ENCODE measurements around the gene BMAL1. TPM values are rescaled to one million over a fixed set of nuclear protein-coding genes. Genes with fewer than 3 reads are reported as not detected.

Gene BMAL1
- total and polyA plus RNA-seq, 2 donors (not counting 3 experiments of a cell fraction or from before 2014, with no cell fraction given), result 5.8 to 10.1 TPM

DNA sequence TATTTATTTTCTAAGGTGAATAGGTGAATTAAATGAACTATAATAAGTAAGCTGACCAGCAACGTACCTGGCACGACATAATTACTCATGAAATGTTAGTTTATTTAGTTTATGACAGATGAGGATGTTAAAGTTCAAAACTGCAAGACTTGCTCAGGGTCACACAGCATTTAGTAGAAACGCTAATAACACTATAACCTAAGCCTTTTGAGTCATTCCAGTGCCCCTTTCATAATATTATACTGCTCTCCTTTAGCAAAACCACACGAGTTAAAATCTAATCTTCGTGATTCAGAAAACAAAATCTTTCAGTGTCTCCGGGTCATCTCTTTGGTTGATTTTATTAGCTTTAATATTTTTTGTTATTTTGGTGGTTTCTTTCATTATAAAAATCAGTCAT is 145.8 kb downstream of the BMAL1 start:
- Histone ChIP-seq H3K27me3 (ENCODE audit: control insufficient read depth in 2 of 2, insufficient read depth in 2 of 2, low read length in 2 of 2) (no peaks in the 10 kb centered on the region), H2AFZ (ENCODE audit: low read depth, low read length) (no peak overlapping the region), H3K4me2 (ENCODE audit: insufficient read depth, low read length) (no peak overlapping the region), H3K9ac (replicated peaks; ENCODE audit: extremely low read depth, insufficient read depth, low read length) (no peak overlapping the region), H3K4me3 (replicated peaks in 1 of 3; ENCODE audit: insufficient read depth in 1 of 3, low read depth in 1 of 3, low read length in 3 of 3) (no peak overlapping the region), H3K27ac (ENCODE audit: insufficient read depth, low read depth, low read length) (no peak overlapping the region), H3K4me1 (ENCODE audit: control insufficient read depth, extremely low read depth, insufficient read depth, low read length) (no peaks in the 10 kb centered on the region), H4K20me1 (replicated peaks; ENCODE audit: control insufficient read depth, extremely low read depth, insufficient read depth, low read length) (peaks cover 7% of the 10 kb centered on the region), H3K9me3 (replicated peaks; ENCODE audit: control insufficient read depth, insufficient read depth, low read length) (no peaks in the 10 kb centered on the region), H3K36me3 (ENCODE audit: control insufficient read depth in 2 of 2, extremely low read depth in 1 of 2, insufficient read depth in 2 of 2, low read length in 2 of 2) (no peaks in the 10 kb centered on the region), H3K79me2 (ENCODE audit: control insufficient read depth, insufficient read depth, low read length) (peaks cover 61% of the 10 kb centered on the region), H3K9me1 (replicated peaks; ENCODE audit: control insufficient read depth, extremely low read depth, insufficient read depth, low read length) (peaks cover 3% of the 10 kb centered on the region)
- BruUV-seq (replicated peaks), result no TSS peak
- FAIRE-seq (no peak), DNase-seq (ENCODE audit: low read depth, low spot score) (no peak)
- dilution Hi-C loops (cut with MboI; ENCODE audit: extremely low pct_ligation_motif_present, low sequenced_read_pairs) (no loop called here), intact Hi-C loops (cut with micrococcal nuclease) (no loop called here)
- TF ChIP-seq POLR2AphosphoS5 (IDR thresholded peaks at IDR 0.05; ENCODE audit: insufficient read depth, low read depth, low read length) (no peak), FOS (IDR thresholded peaks at IDR 0.05; ENCODE audit: borderline replicate concordance, insufficient read depth, low read length) (no peak), POLR2A (IDR thresholded peaks at IDR 0.05; ENCODE audit: low read depth, low read length) (no peak), MYC (IDR thresholded peaks at IDR 0.05; ENCODE audit: low read depth, low read length) (no peak), GATA2 (IDR thresholded peaks at IDR 0.05; ENCODE audit: insufficient read depth, insufficient read length, low read depth, low read length) (no peak), EZH2 (IDR thresholded peaks at IDR 0.05; ENCODE audit: borderline replicate concordance, low read depth, low read length, severe bottlenecking) (no peak), JUN (IDR thresholded peaks at IDR 0.05; ENCODE audit: borderline replicate concordance, insufficient read depth, insufficient read length, low read depth) (no peak)
- TF ChIP-seq, protein P1, sequence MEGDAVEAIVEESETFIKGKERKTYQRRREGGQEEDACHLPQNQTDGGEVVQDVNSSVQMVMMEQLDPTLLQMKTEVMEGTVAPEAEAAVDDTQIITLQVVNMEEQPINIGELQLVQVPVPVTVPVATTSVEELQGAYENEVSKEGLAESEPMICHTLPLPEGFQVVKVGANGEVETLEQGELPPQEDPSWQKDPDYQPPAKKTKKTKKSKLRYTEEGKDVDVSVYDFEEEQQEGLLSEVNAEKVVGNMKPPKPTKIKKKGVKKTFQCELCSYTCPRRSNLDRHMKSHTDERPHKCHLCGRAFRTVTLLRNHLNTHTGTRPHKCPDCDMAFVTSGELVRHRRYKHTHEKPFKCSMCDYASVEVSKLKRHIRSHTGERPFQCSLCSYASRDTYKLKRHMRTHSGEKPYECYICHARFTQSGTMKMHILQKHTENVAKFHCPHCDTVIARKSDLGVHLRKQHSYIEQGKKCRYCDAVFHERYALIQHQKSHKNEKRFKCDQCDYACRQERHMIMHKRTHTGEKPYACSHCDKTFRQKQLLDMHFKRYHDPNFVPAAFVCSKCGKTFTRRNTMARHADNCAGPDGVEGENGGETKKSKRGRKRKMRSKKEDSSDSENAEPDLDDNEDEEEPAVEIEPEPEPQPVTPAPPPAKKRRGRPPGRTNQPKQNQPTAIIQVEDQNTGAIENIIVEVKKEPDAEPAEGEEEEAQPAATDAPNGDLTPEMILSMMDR (IDR thresholded peaks at IDR 0.05; ENCODE audit: extremely low read depth in 1 of 2, insufficient read depth in 1 of 2, low read depth in 1 of 2, low read length in 2 of 2), result no peak
- TF ChIP-seq, protein P2, sequence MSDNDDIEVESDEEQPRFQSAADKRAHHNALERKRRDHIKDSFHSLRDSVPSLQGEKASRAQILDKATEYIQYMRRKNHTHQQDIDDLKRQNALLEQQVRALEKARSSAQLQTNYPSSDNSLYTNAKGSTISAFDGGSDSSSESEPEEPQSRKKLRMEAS (IDR thresholded peaks at IDR 0.05; ENCODE audit: insufficient read depth, insufficient read length), result no peak
- CTCF ChIA-PET, result interaction anchor here (1.5 kb wide), 1 partner anchor 38 kb away, joined by 5 read pairs; no protein-coding TSS in a partner anchor
- POLR2A ChIA-PET, result no interaction called here
